K562 (cell line): ENCODE results near the gene NMBR. TPM values are rescaled to one million over a fixed set of nuclear protein-coding genes. Genes with fewer than 3 reads are reported as not detected.

Experiments
- ATAC-seq: fragments of 200-7000 bp; cut with Tn5 transposase; 3 replicates; pipeline ENCODE4 v1.9.1; 2020; ENCODE audit warnings: moderate library complexity
- BruUV-seq: library from RNA; stranded (reverse); fragments of 400-500 nt; replicated peaks from 2 replicates; lab custom pipeline; 2021; lab: Mats Ljungman, UMichigan
- CTCF ChIA-PET: fragments of 300-600 bp; formaldehyde crosslinking; extraction: SDS; loops from one replicate; lab custom pipeline; 2021; ENCODE audit warnings: low intra/inter-chr PET ratio; lab: Yijun Ruan, JAX
- POLR2A ChIA-PET: fragments of 300-600, 350-650 bp; sonication (Branson Sonifier 250); formaldehyde crosslinking; extraction: SDS; loops from one replicate; lab custom pipeline; 2021; ENCODE audit warnings: antibody characterized with exemption, inconsistent platforms; lab: Yijun Ruan, JAX
- DNase-seq, 4 experiments: peaks; one replicate each; pipeline versions ENCODE4 v3.0.0 to v3.0.0-alpha.2; 2011 to 2018; ENCODE audit warnings: low spot score in 3 of 4, mixed read lengths in 3 of 4; ENCODE audit errors: extremely low read depth in 1 of 4
- FAIRE-seq: peaks from 2 replicates; lab custom pipeline; 2011; peaks lifted over from hg19 to GRCh38; lab: Jason Lieb, UNC
- H2AFZ ChIP-seq: 2 replicates; pipeline ENCODE4 v1.6.0; 2011; ENCODE audit warnings: low read depth, low read length, control low read depth, inconsistent platforms
- H3K27ac ChIP-seq: fragments of 200-600 bp; 3 replicates; pipeline ENCODE4 v1.8.0; 2011; ENCODE audit warnings: low read depth, mild to moderate bottlenecking, control low read depth, inconsistent platforms, low read length, moderate library complexity, mixed read lengths; ENCODE audit errors: extremely low read depth
- H3K27me3 ChIP-seq, 2 experiments: fragments of 300-600 bp in 1 of 2; 2 replicates in 1 of 2; 3 replicates in 1 of 2; pipeline versions ENCODE4 v1.6.0 to v1.8.0; 2011; ENCODE audit warnings: inconsistent platforms in 2 of 2, low read length in 2 of 2, mild to moderate bottlenecking in 1 of 2, mixed read lengths in 1 of 2, moderate library complexity in 1 of 2; ENCODE audit not compliant: control insufficient read depth in 2 of 2, insufficient read depth in 2 of 2
- H3K36me3 ChIP-seq: fragments of 300-600 bp; 3 replicates; pipeline ENCODE4 v1.8.0; 2011; ENCODE audit warnings: mild to moderate bottlenecking, low read length, inconsistent platforms; ENCODE audit not compliant: control insufficient read depth, insufficient read depth
- H3K4me1 ChIP-seq, 2 experiments: fragments of 200-600 bp in 1 of 2; replicated peaks in 1 of 2; 2 replicates in 1 of 2; 3 replicates in 1 of 2; pipeline versions ENCODE4 v1.5.1 to v1.8.0; 2011; ENCODE audit warnings: inconsistent platforms in 2 of 2, low read length in 2 of 2, mild to moderate bottlenecking in 1 of 2, mixed read lengths in 1 of 2, moderate library complexity in 1 of 2; ENCODE audit not compliant: control insufficient read depth in 2 of 2, insufficient read depth in 2 of 2
- H3K4me2 ChIP-seq: 2 replicates; pipeline ENCODE4 v1.6.1; 2011; ENCODE audit warnings: low read length, control low read depth, inconsistent platforms, mixed read lengths; ENCODE audit not compliant: insufficient read depth
- H3K4me3 ChIP-seq: fragments of 200-600 bp; sonication (generic), shearing (Covaris generic); 2 replicates; pipeline ENCODE4 v1.5.1; 2016; ENCODE audit warnings: control low read depth, inconsistent platforms
- H3K79me2 ChIP-seq: fragments of 200-600 bp; 3 replicates; pipeline ENCODE4 v1.8.0; 2011; ENCODE audit warnings: low read length, inconsistent platforms; ENCODE audit not compliant: control insufficient read depth, insufficient read depth
- H3K9ac ChIP-seq, 2 experiments: 2 replicates each; pipeline versions ENCODE4 v1.6.0 to v1.6.1; 2011; ENCODE audit warnings: low read depth in 2 of 2, low read length in 2 of 2, control low read depth in 1 of 2, inconsistent platforms in 1 of 2, mild to moderate bottlenecking in 1 of 2, mixed read lengths in 1 of 2; ENCODE audit not compliant: insufficient read depth in 1 of 2
- H3K9me1 ChIP-seq: one replicate; pipeline ENCODE4 v1.6.0; 2011; ENCODE audit warnings: inconsistent platforms, mild to moderate bottlenecking, low read length, moderate library complexity; ENCODE audit not compliant: control insufficient read depth, insufficient read depth
- H3K9me3 ChIP-seq: replicated peaks from 2 replicates; pipeline ENCODE4 v1.5.1; 2011; ENCODE audit warnings: low read depth, low read length, inconsistent platforms; ENCODE audit not compliant: control insufficient read depth, insufficient read depth
- H4K20me1 ChIP-seq: replicated peaks from 2 replicates; pipeline ENCODE4 v1.6.1; 2011; ENCODE audit warnings: low read length, inconsistent platforms, mixed read lengths; ENCODE audit not compliant: control insufficient read depth, insufficient read depth
- FOXJ2 ChIP-seq: fragments of 200-800 bp; sonication (Bioruptor generic); IDR thresholded peaks from 2 replicates; pipeline ENCODE4 v1.6.1; 2016; ENCODE audit warnings: missing genetic modification characterization, missing compliant biosample characterization
- FOXK2 ChIP-seq, 2 experiments: fragments of 450-650 bp; IDR thresholded peaks in 1 of 2; conservative IDR thresholded peaks in 1 of 2; 2 replicates each; pipeline ENCODE4 v1.6.1; 2016; ENCODE audit warnings: low read depth in 2 of 2, mild to moderate bottlenecking in 1 of 2
- MAFK ChIP-seq: IDR thresholded peaks from 2 replicates; pipeline ENCODE4 v1.6.1; 2011; ENCODE audit warnings: low read length, improper control_type of control experiment
- MEF2D ChIP-seq: conservative IDR thresholded peaks from 2 replicates; pipeline ENCODE4 v1.6.1; 2016; ENCODE audit warnings: low read depth, missing genetic modification characterization, missing compliant biosample characterization
- SLC30A9 ChIP-seq: fragments of 250-450 bp; sonication (Bioruptor Pico); IDR thresholded peaks from 2 replicates; pipeline ENCODE4 v1.8.0; 2022; ENCODE audit warnings: mild to moderate bottlenecking, moderate library complexity
- SP2 ChIP-seq: IDR thresholded peaks from 2 replicates; pipeline ENCODE4 v1.6.1; 2011; ENCODE audit warnings: mild to moderate bottlenecking, low read depth, low read length, moderate library complexity; ENCODE audit not compliant: poor library complexity, severe bottlenecking; ENCODE audit errors: extremely low read depth
- ZNF592 ChIP-seq: fragments of 450-650 bp; IDR thresholded peaks from 2 replicates; pipeline ENCODE4 v1.6.1; 2017; ENCODE audit warnings: antibody characterized with exemption, mild to moderate bottlenecking
- in situ Hi-C: fragments of 300-500 bp; cut with MboI; formaldehyde crosslinking; loops from 4 replicates; pipeline ENCODE4 v1.15.0; 2018; ENCODE audit warnings: inconsistent platforms, mixed read lengths
- intact Hi-C: fragments of 100-400 bp; cut with micrococcal nuclease; formaldehyde crosslinking; loops from 2 replicates; pipeline ENCODE4 v1.14.2; 2022
- polyA plus RNA-seq, 8 experiments: library from polyadenylated mRNA; depleted of rRNA in 4 of 8; stranded (reverse) in 5 of 8; unstranded in 3 of 8; fragments of >200 nt; fragmentation: Nextera tagmentation in 2 of 8; fragmentation: Illumina TruSeq in 1 of 8; extraction: Ambion mirVana in 2 of 8; extraction: Trizol in 1 of 8; gene quantifications; 2 replicates each; pipeline versions ENCODE4 v1.2.1 to v1.2.3, GENCODE V29; 2011 to 2014; ENCODE audit warnings: inconsistent platforms in 1 of 8, missing spikeins in 1 of 8
- total RNA-seq, 7 experiments: library from RNA; depleted of rRNA in 6 of 7; stranded (reverse); fragments of >200 nt in 6 of 7; fragmentation: Illumina TruSeq in 2 of 7; extraction: Trizol in 2 of 7; gene quantifications; 2 replicates each; pipeline versions ENCODE4 v1.2.1 to v1.2.3, GENCODE V29; 2011 to 2021; ENCODE audit warnings: low replicate concordance in 1 of 7

NMBR gene
- total and polyA plus RNA-seq, 9 of the 15 experiments (the other 6 are each of a cell fraction or from before 2014, with no cell fraction given) = not detected

DNA sequence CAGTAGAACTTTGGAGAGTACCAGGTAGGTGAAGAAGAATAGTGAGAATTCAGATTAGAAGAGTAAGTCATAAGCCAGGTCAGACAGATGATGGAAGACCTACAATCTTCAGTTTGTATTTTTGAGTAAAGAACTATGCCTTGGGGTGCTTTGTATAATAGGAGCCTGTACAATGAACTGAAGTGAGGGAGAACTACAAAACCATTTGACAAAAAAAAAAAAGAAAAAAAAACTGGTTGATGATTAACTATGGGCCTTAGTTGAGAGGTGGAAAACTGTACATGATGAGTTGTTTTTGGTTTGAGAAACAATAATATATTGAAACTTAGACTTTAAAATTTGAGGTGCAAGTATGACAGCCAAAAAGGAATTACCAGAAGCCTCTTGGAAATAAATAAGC, 25.8 kb upstream of the NMBR start:
- H3K4me3 ChIP-seq = no peak overlapping the region
- no peak overlapping the region for H3K27ac ChIP-seq
- H3K4me2 ChIP-seq = no peak overlapping the region
- BruUV-seq = no TSS peak
- TF ChIP-seq SLC30A9 (no peak), FOXK2 (conservative IDR thresholded peaks at IDR 0.05 in 1 of 2, IDR thresholded peaks at IDR 0.05 in 1 of 2; ENCODE audit: low read depth in 2 of 2) (no peak), ZNF592 (no peak), SP2 (no peak), MEF2D (tag) (no peak), FOXJ2 (tag) (no peak), MAFK (no peak)
- no peak overlapping the region for H3K9ac ChIP-seq
- H3K9me1 ChIP-seq = no peaks in the 10 kb centered on the region
- H3K4me1 ChIP-seq = no peaks in the 10 kb centered on the region
- H2AFZ ChIP-seq = no peak overlapping the region
- no peaks in the 10 kb centered on the region for H4K20me1 ChIP-seq
- H3K27me3 ChIP-seq = no peaks in the 10 kb centered on the region
- ATAC-seq (no peak), FAIRE-seq (no peak), DNase-seq (no peak)
- in situ Hi-C loops = no loop called here
- intact Hi-C loops = no loop called here
- H3K9me3 ChIP-seq = no peaks in the 10 kb centered on the region
- ChIA-PET CTCF (no interaction called here), POLR2A (no interaction called here)
- no peaks in the 10 kb centered on the region for H3K79me2 ChIP-seq
- H3K36me3 ChIP-seq = peaks cover 41% of the 10 kb centered on the region; the same call in 2 of the 3 replicates
